Endothelial cell of umbilical vein (primary cell): ENCODE measurements around the gene CEACAM5. TPM values are rescaled to one million over a fixed set of nuclear protein-coding genes. Genes with fewer than 3 reads are reported as not detected.
"Not testable (repeated sequence)": the region's sequence is repeated elsewhere in the genome, so short reads cannot be mapped to it uniquely, and the experiment has no call there.

ENCODE experiments used
- BruUV-seq: library from RNA; stranded (reverse); fragments of 400-500 nt; replicated peaks from 2 replicates; lab custom pipeline; 2021; lab: Mats Ljungman, UMichigan
- CTCF ChIA-PET: fragments of 300-600, 350-600 bp; sonication (Branson Sonifier 250); formaldehyde crosslinking; loops from one replicate; lab custom pipeline; 2021; ENCODE audit warnings: antibody characterized with exemption, inconsistent platforms; lab: Charles Lee
- POLR2A ChIA-PET: fragments of 300-600, 350-600 bp; sonication (Branson Sonifier 250); formaldehyde crosslinking; loops from one replicate; lab custom pipeline; 2021; ENCODE audit warnings: antibody characterized with exemption, inconsistent platforms; lab: Charles Lee
- DNase-seq: peaks from one replicate; pipeline ENCODE4 v3.0.0-alpha.2; 2011; ENCODE audit warnings: low read depth, low spot score
- FAIRE-seq: peaks from 2 replicates; lab custom pipeline; 2011; peaks lifted over from hg19 to GRCh38; lab: Jason Lieb, UNC
- H2AFZ ChIP-seq: 2 replicates; pipeline ENCODE4 v1.6.0; 2012; ENCODE audit warnings: low read depth, low read length, control low read depth, inconsistent platforms
- H3K27ac ChIP-seq: 2 replicates; pipeline ENCODE4 v1.5.1; 2011; ENCODE audit warnings: low read depth, mild to moderate bottlenecking, control low read depth, low read length, moderate library complexity; ENCODE audit not compliant: insufficient read depth
- H3K27me3 ChIP-seq, 2 experiments: 2 replicates each; pipeline versions ENCODE4 v1.6.0 to v1.6.1; 2011; ENCODE audit warnings: low read length in 2 of 2, mixed read lengths in 1 of 2; ENCODE audit not compliant: control insufficient read depth in 2 of 2, insufficient read depth in 2 of 2
- H3K36me3 ChIP-seq, 2 experiments: 2 replicates in 1 of 2; 3 replicates in 1 of 2; pipeline ENCODE4 v1.5.1; 2011; ENCODE audit warnings: low read length in 2 of 2, mild to moderate bottlenecking in 1 of 2, moderate library complexity in 1 of 2; ENCODE audit not compliant: control insufficient read depth in 2 of 2, insufficient read depth in 2 of 2; ENCODE audit errors: extremely low read depth in 1 of 2
- H3K4me1 ChIP-seq: 3 replicates; pipeline ENCODE4 v1.5.1; 2011; ENCODE audit warnings: mild to moderate bottlenecking, low read length; ENCODE audit not compliant: control insufficient read depth, insufficient read depth; ENCODE audit errors: extremely low read depth
- H3K4me2 ChIP-seq: 2 replicates; pipeline ENCODE4 v1.6.1; 2011; ENCODE audit warnings: low read length, control low read depth, mixed read lengths; ENCODE audit not compliant: insufficient read depth
- H3K4me3 ChIP-seq, 3 experiments: fragments of 200-600 bp in 1 of 3; sonication (generic), shearing (Covaris generic) in 1 of 3; replicated peaks in 1 of 3; 2 replicates each; pipeline ENCODE4 v1.5.1; 2011 to 2016; ENCODE audit warnings: control low read depth in 3 of 3, low read length in 3 of 3, mild to moderate bottlenecking in 2 of 3, inconsistent platforms in 1 of 3, low read depth in 1 of 3, moderate library complexity in 1 of 3; ENCODE audit not compliant: insufficient read depth in 1 of 3
- H3K79me2 ChIP-seq: 2 replicates; pipeline ENCODE4 v1.6.0; 2012; ENCODE audit warnings: low read length, inconsistent platforms; ENCODE audit not compliant: control insufficient read depth, insufficient read depth
- H3K9ac ChIP-seq: replicated peaks from 2 replicates; pipeline ENCODE3; 2011; ENCODE audit warnings: low read length, control low read depth; ENCODE audit not compliant: insufficient read depth; ENCODE audit errors: extremely low read depth
- H3K9me1 ChIP-seq: replicated peaks from 3 replicates; pipeline ENCODE4 v1.6.0; 2011; ENCODE audit warnings: mild to moderate bottlenecking, low read length; ENCODE audit not compliant: control insufficient read depth, insufficient read depth; ENCODE audit errors: extremely low read depth
- H3K9me3 ChIP-seq: replicated peaks from 2 replicates; pipeline ENCODE4 v1.5.1; 2012; ENCODE audit warnings: low read length, inconsistent platforms; ENCODE audit not compliant: control insufficient read depth, insufficient read depth
- H4K20me1 ChIP-seq: replicated peaks from 2 replicates; pipeline ENCODE3; 2011; ENCODE audit warnings: mild to moderate bottlenecking, low read length; ENCODE audit not compliant: control insufficient read depth, insufficient read depth; ENCODE audit errors: extremely low read depth
- EZH2 ChIP-seq: IDR thresholded peaks from 2 replicates; pipeline ENCODE4 v1.6.1; 2012; ENCODE audit warnings: borderline replicate concordance, low read depth, mild to moderate bottlenecking, moderate library complexity, low read length, inconsistent platforms; ENCODE audit not compliant: severe bottlenecking
- FOS ChIP-seq: IDR thresholded peaks from 2 replicates; pipeline ENCODE4 v1.6.1; 2011; ENCODE audit warnings: mild to moderate bottlenecking, low read length, moderate library complexity, borderline replicate concordance; ENCODE audit not compliant: insufficient read depth
- GATA2 ChIP-seq: IDR thresholded peaks from 2 replicates; pipeline ENCODE4 v1.7.0; 2011; ENCODE audit warnings: low read depth, mild to moderate bottlenecking, moderate library complexity, mixed read lengths, low read length; ENCODE audit not compliant: insufficient read length, insufficient read depth
- JUN ChIP-seq: IDR thresholded peaks from 2 replicates; pipeline ENCODE4 v1.6.1; 2011; ENCODE audit warnings: borderline replicate concordance, low read depth; ENCODE audit not compliant: insufficient read length, insufficient read depth
- MYC ChIP-seq: IDR thresholded peaks from one replicate; pipeline ENCODE4 v1.6.1; 2011; ENCODE audit warnings: mild to moderate bottlenecking, low read depth, low read length
- POLR2A ChIP-seq: IDR thresholded peaks from 2 replicates; pipeline ENCODE4 v1.6.1; 2012; ENCODE audit warnings: low read depth, mild to moderate bottlenecking, control low read depth, low read length
- POLR2AphosphoS5 ChIP-seq: IDR thresholded peaks from 2 replicates; pipeline ENCODE4 v1.6.1; 2012; ENCODE audit warnings: low read depth, mild to moderate bottlenecking, control low read depth, low read length, moderate library complexity; ENCODE audit not compliant: insufficient read depth
- dilution Hi-C: fragments of 300-500 bp; cut with MboI; formaldehyde crosslinking; loops from one replicate; pipeline ENCODE4 v1.15.0; 2019; ENCODE audit warnings: low sequenced_read_pairs; ENCODE audit not compliant: extremely low pct_ligation_motif_present
- intact Hi-C: fragments of 100-400 bp; cut with micrococcal nuclease; formaldehyde crosslinking; loops from one replicate; pipeline ENCODE4 v1.10.0; 2022
- polyA plus RNA-seq, 4 experiments: library from polyadenylated mRNA; depleted of rRNA in 3 of 4; stranded (reverse) in 3 of 4; unstranded in 1 of 4; fragments of >200 nt; gene quantifications; 2 replicates each; pipeline versions ENCODE4 v1.2.1 to v1.2.3, GENCODE V29; 2011 to 2012; ENCODE audit warnings: missing spikeins in 1 of 4
- total RNA-seq: library from RNA; stranded (reverse); gene quantifications from 2 replicates; pipeline ENCODE4 v1.2.3, GENCODE V29; 2021
- TF ChIP-seq, protein P1 (sequence below), 2 donors: IDR thresholded peaks; 1 replicate in 1 of 2; 2 replicates in 1 of 2; pipeline ENCODE4 v1.5.1; 2011; ENCODE audit warnings: low read length in 2 of 2, mild to moderate bottlenecking in 2 of 2, moderate library complexity in 2 of 2, control low read depth in 1 of 2, inconsistent platforms in 1 of 2, low read depth in 1 of 2; ENCODE audit not compliant: insufficient read depth in 1 of 2; ENCODE audit errors: extremely low read depth in 1 of 2
- TF ChIP-seq, protein P2 (sequence below): IDR thresholded peaks from 2 replicates; pipeline ENCODE4 v1.6.1; 2011; ENCODE audit not compliant: insufficient read depth, insufficient read length

The CEACAM5 gene
- total and polyA plus RNA-seq, 2 donors (not counting 3 experiments of a cell fraction or from before 2014, with no cell fraction given): not detected

DNA sequence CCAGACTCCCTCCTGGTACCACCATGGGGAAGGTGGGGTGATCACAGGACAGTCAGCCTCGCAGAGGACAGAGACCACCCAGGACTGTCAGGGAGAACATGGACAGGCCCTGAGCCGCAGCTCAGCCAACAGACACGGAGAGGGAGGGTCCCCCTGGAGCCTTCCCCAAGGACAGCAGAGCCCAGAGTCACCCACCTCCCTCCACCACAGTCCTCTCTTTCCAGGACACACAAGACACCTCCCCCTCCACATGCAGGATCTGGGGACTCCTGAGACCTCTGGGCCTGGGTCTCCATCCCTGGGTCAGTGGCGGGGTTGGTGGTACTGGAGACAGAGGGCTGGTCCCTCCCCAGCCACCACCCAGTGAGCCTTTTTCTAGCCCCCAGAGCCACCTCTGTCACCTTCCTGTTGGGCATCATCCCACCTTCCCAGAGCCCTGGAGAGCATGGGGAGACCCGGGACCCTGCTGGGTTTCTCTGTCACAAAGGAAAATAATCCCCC lies 505 bp upstream of the CEACAM5 start:
- POLR2A ChIA-PET: no interaction called here
- no peaks in the 10 kb centered on the region for H3K79me2 ChIP-seq
- BruUV-seq: no TSS peak
- no peaks in the 10 kb centered on the region for H3K36me3 ChIP-seq
- H4K20me1 ChIP-seq: no peaks in the 10 kb centered on the region
- no peaks in the 10 kb centered on the region for H3K4me1 ChIP-seq
- no peak for TF ChIP-seq POLR2A
- no peak for TF ChIP-seq EZH2
- TF ChIP-seq POLR2AphosphoS5: no peak
- no peak for TF ChIP-seq FOS
- TF ChIP-seq, protein P1, sequence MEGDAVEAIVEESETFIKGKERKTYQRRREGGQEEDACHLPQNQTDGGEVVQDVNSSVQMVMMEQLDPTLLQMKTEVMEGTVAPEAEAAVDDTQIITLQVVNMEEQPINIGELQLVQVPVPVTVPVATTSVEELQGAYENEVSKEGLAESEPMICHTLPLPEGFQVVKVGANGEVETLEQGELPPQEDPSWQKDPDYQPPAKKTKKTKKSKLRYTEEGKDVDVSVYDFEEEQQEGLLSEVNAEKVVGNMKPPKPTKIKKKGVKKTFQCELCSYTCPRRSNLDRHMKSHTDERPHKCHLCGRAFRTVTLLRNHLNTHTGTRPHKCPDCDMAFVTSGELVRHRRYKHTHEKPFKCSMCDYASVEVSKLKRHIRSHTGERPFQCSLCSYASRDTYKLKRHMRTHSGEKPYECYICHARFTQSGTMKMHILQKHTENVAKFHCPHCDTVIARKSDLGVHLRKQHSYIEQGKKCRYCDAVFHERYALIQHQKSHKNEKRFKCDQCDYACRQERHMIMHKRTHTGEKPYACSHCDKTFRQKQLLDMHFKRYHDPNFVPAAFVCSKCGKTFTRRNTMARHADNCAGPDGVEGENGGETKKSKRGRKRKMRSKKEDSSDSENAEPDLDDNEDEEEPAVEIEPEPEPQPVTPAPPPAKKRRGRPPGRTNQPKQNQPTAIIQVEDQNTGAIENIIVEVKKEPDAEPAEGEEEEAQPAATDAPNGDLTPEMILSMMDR (IDR thresholded peaks at IDR 0.05; ENCODE audit: extremely low read depth in 1 of 2, insufficient read depth in 1 of 2, low read depth in 1 of 2, low read length in 2 of 2): no peak
- no peak for TF ChIP-seq GATA2
- no peak for TF ChIP-seq JUN
- TF ChIP-seq, protein P2, sequence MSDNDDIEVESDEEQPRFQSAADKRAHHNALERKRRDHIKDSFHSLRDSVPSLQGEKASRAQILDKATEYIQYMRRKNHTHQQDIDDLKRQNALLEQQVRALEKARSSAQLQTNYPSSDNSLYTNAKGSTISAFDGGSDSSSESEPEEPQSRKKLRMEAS: no peak
- no peak for TF ChIP-seq MYC
- no peaks in the 10 kb centered on the region for H3K27me3 ChIP-seq
- H3K9me1 ChIP-seq: no peaks in the 10 kb centered on the region
- CTCF ChIA-PET: interaction anchor here (1.0 to 1.7 kb wide), 4 partner anchors 16 to 63 kb away, joined by 3 to 9 read pairs (median 4); no protein-coding TSS in a partner anchor
- dilution Hi-C loops: no loop called here
- no peak overlapping the region for H2AFZ ChIP-seq
- H3K27ac ChIP-seq: no peak overlapping the region
- FAIRE-seq (no peak), DNase-seq (no peak)
- H3K9ac ChIP-seq: no peak overlapping the region
- no peak overlapping the region for H3K4me2 ChIP-seq
- intact Hi-C loops: loop anchor here (2.0 kb wide), 1 partner anchor 39 kb away; no protein-coding TSS in a partner anchor
- no peaks in the 10 kb centered on the region for H3K9me3 ChIP-seq
- H3K4me3 ChIP-seq: no peak overlapping the region

DNA sequence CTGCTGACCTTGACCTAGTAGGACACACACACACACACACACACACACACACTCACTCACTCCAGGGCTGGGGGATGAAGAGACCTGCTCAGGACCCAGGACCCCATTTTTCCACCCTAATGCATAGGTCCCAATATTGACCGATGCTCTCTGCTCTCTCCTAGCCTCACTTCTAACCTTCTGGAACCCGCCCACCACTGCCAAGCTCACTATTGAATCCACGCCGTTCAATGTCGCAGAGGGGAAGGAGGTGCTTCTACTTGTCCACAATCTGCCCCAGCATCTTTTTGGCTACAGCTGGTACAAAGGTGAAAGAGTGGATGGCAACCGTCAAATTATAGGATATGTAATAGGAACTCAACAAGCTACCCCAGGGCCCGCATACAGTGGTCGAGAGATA lies 1.1 kb downstream of the CEACAM5 start:
- H3K4me2 ChIP-seq, H3K79me2 ChIP-seq, H3K9ac ChIP-seq, H3K4me3 ChIP-seq, H4K20me1 ChIP-seq, H3K36me3 ChIP-seq, FAIRE-seq, H3K9me1 ChIP-seq, H3K9me3 ChIP-seq, H3K4me1 ChIP-seq, DNase-seq, CTCF ChIA-PET, H3K27me3 ChIP-seq, BruUV-seq, H2AFZ ChIP-seq, intact Hi-C loops, POLR2A ChIA-PET, dilution Hi-C loops, H3K27ac ChIP-seq: not testable (repeated sequence)
